Stimulated activated naive CD8-positive, alpha-beta T cell treated with anti-CD3 and anti-CD28 coated beads, Interleukin-15, Interleukin-2, amounts not matched to agents 100 ng/mL and 50 ng/mL, for 24 hours (primary cell): ENCODE measurements around the gene CA11.
"Not testable (repeated sequence)": the region's sequence is repeated elsewhere in the genome, so short reads cannot be mapped to it uniquely, and the experiment has no call there.

ENCODE experiments used
- H3K27ac Mint-ChIP-seq: one replicate; pipeline ENCODE4 v1.8.0; 2021; ENCODE audit warnings: mild to moderate bottlenecking, mixed read lengths
- H3K27me3 Mint-ChIP-seq: one replicate; pipeline ENCODE4 v1.8.0; 2021; ENCODE audit warnings: mixed read lengths
- H3K36me3 Mint-ChIP-seq: one replicate; pipeline ENCODE4 v1.8.0; 2021; ENCODE audit warnings: low read depth, mixed read lengths
- H3K4me1 Mint-ChIP-seq: one replicate; pipeline ENCODE4 v1.8.0; 2021; ENCODE audit warnings: low read depth, mixed read lengths
- H3K4me3 Mint-ChIP-seq: one replicate; pipeline ENCODE4 v1.8.0; 2021; ENCODE audit warnings: mild to moderate bottlenecking, mixed read lengths
- H3K9me3 Mint-ChIP-seq: one replicate; pipeline ENCODE4 v1.8.0; 2021; ENCODE audit warnings: mixed read lengths

The CA11 gene

GRCh38 chr19:48638831-48639381, 7.1 kb downstream of the CA11 start:
- Mint-ChIP-seq H3K9me3 (no peaks in the 10 kb centered on the region), H3K36me3 (no peaks in the 10 kb centered on the region), H3K4me3 (no peak overlapping the region), H3K27ac (peak overlapping the region; percentile 97), H3K27me3 (no peaks in the 10 kb centered on the region), H3K4me1 (peaks cover 47% of the 10 kb centered on the region)

- Mint-ChIP-seq H3K4me3 (peak overlapping the region; percentile 86), H3K4me1 (peaks cover 52% of the 10 kb centered on the region), H3K27me3 (no peaks in the 10 kb centered on the region), H3K27ac (peak overlapping the region; percentile 97), H3K9me3 (no peaks in the 10 kb centered on the region), H3K36me3 (no peaks in the 10 kb centered on the region)
These were observed 7.8 kb downstream of the CA11 start for GRCh38 chr19:48637948-48638830.

- Mint-ChIP-seq H3K4me1 (peaks cover 59% of the 10 kb centered on the region), H3K4me3 (peak overlapping the region; percentile 86), H3K27ac (peak overlapping the region; percentile 97)
These were observed 8.5 kb downstream of the CA11 start for GRCh38 chr19:48637449-48637947.

GRCh38 chr19:48636859-48637448, 9.0 kb downstream of the CA11 start, which contains the start of gene DBP:
Gene DBP (minus strand): TSS chr19:48637379. CDS start chr19:48636994, 385 bp downstream.
- Mint-ChIP-seq H3K27me3 (no peaks in the 10 kb centered on the region), H3K27ac (peak within 1 kb of the TSS; percentile 97), H3K4me3 (peak within 1 kb of the TSS; percentile 86), H3K9me3 (no peaks in the 10 kb centered on the region), H3K36me3 (no peaks in the 10 kb centered on the region), H3K4me1 (peaks cover 62% of the 10 kb centered on the region)

More at GRCh38 chr19:48637449-48637947, 8.5 kb downstream of the CA11 start:
- Mint-ChIP-seq H3K27me3 (no peaks in the 10 kb centered on the region), H3K9me3 (no peaks in the 10 kb centered on the region), H3K36me3 (no peaks in the 10 kb centered on the region)

GRCh38 chr19:48635966-48636858, 9.8 kb downstream of the CA11 start:
- peaks cover 63% of the 10 kb centered on the region for H3K4me1 Mint-ChIP-seq
- no peaks in the 10 kb centered on the region for H3K9me3 Mint-ChIP-seq
- H3K4me3 Mint-ChIP-seq: peak overlapping the region; percentile 86
- no peaks in the 10 kb centered on the region for H3K36me3 Mint-ChIP-seq
- peak overlapping the region; percentile 42 for H3K27ac Mint-ChIP-seq
- no peaks in the 10 kb centered on the region for H3K27me3 Mint-ChIP-seq

GRCh38 chr19:48635263-48635965, 10.6 kb downstream of the CA11 start:
- Mint-ChIP-seq H3K4me1 (peaks cover 70% of the 10 kb centered on the region), H3K9me3 (no peaks in the 10 kb centered on the region), H3K27ac (peak overlapping the region; percentile 87), H3K27me3 (no peaks in the 10 kb centered on the region), H3K36me3 (no peaks in the 10 kb centered on the region), H3K4me3 (peak overlapping the region; percentile 86)

- H3K27me3 Mint-ChIP-seq: no peaks in the 10 kb centered on the region
- peaks cover 3% of the 10 kb centered on the region for H3K36me3 Mint-ChIP-seq
- peaks cover 69% of the 10 kb centered on the region for H3K4me1 Mint-ChIP-seq
- no peaks in the 10 kb centered on the region for H3K9me3 Mint-ChIP-seq
- peak overlapping the region; percentile 87 for H3K27ac Mint-ChIP-seq
- peak overlapping the region; percentile 80 for H3K4me3 Mint-ChIP-seq
These were observed 11.3 kb downstream of the CA11 start for GRCh38 chr19:48634424-48635262.

GRCh38 chr19:48634036-48634342, 12.0 kb downstream of the CA11 start:
- Mint-ChIP-seq H3K4me3 (peak overlapping the region; percentile 71), H3K9me3 (no peaks in the 10 kb centered on the region), H3K36me3 (peaks cover 3% of the 10 kb centered on the region), H3K4me1 (peaks cover 65% of the 10 kb centered on the region), H3K27ac (peak overlapping the region; percentile 87), H3K27me3 (no peaks in the 10 kb centered on the region)

GRCh38 chr19:48633148-48634035, 12.6 kb downstream of the CA11 start:
- Mint-ChIP-seq H3K4me3 (no peak overlapping the region), H3K27ac (peak overlapping the region; percentile 87), H3K27me3 (no peaks in the 10 kb centered on the region), H3K36me3 (peaks cover 3% of the 10 kb centered on the region), H3K9me3 (no peaks in the 10 kb centered on the region), H3K4me1 (peaks cover 59% of the 10 kb centered on the region)

GRCh38 chr19:48632692-48633147, 13.3 kb downstream of the CA11 start:
- H3K4me1 Mint-ChIP-seq: peaks cover 54% of the 10 kb centered on the region

GRCh38 chr19:48632286-48632685, 13.7 kb downstream of the CA11 start:
- not testable (repeated sequence) for H3K27me3 Mint-ChIP-seq, H3K4me3 Mint-ChIP-seq, H3K36me3 Mint-ChIP-seq, H3K9me3 Mint-ChIP-seq
- Mint-ChIP-seq H3K27ac (peak overlapping the region; percentile 77), H3K4me1 (peaks cover 55% of the 10 kb centered on the region)

More at GRCh38 chr19:48632692-48633147, 13.3 kb downstream of the CA11 start:
- Mint-ChIP-seq H3K36me3 (peaks cover 3% of the 10 kb centered on the region), H3K9me3 (no peaks in the 10 kb centered on the region), H3K27ac (peak overlapping the region; percentile 77), H3K4me3 (no peak overlapping the region), H3K27me3 (no peaks in the 10 kb centered on the region)

GRCh38 chr19:48631225-48631624, 14.8 kb downstream of the CA11 start:
- Mint-ChIP-seq H3K36me3 (peaks cover 6% of the 10 kb centered on the region), H3K27ac (no peak overlapping the region), H3K4me3 (no peak overlapping the region), H3K4me1 (peaks cover 59% of the 10 kb centered on the region), H3K9me3 (no peaks in the 10 kb centered on the region), H3K27me3 (no peaks in the 10 kb centered on the region)
